ENCODE data around the gene ARL9.

Gene ARL9

DNA sequence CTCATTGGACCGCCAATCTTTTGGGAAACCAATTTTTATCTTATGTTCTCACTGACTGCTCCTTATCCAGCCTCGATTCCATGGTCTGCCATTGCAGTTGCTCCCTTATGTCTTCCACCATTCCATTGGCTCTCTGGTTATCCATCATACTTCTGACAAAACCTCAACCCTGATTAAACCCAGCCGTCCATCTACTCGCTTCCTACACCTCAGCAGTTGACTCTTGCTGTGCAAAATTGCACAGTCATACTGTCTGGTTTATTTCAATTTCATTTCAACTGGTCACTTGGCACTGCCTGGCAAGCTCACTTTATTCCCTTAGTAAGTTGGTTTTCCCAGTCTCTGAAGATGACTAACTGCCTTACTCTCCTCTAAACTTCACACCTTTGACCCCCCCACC is 26.2 kb downstream of the ARL9 start:
- no peak for DNase-seq (ENCODE audit: low read depth)

DNA sequence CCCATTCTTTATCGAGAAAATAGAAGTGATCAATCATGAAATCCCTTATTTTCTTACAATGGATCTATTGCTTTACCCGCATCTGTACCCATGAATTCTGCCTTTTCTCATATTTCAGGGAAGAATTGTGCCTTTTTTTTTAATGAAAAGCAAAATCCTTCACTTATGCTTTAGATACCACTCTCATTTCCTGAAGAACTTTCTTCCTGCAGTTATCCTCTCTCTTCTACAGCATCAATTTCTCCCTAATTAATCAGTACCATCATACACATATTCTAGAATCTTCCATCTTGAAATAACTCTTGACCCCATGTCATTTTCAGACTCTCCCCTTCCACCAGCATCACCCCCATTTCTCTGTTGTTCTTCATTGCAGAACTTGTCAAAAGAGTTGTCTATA is 26.6 kb downstream of the ARL9 start:
- DNase-seq (ENCODE audit: low read depth) = no peak

DNA sequence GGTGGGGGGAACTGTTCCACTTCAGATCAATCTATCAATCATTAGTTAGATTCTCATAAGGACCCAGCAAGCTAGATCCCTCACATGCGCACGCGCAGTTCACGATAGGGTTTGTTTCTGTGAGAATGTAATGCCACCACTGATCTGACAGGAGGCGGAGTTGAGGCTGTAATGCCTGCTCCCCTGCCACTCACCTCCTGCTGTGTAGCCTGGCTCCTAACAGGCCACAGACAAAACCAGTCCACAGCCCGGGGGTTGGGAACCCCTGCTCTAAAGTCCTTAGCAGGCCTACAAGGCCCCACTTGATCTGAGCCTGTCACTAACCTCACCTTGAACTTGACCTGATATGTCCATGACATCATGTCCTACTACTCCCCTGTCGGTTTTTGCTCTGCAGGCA is 30.3 kb downstream of the ARL9 start:
- no peak for DNase-seq (ENCODE audit: low read depth)

DNA sequence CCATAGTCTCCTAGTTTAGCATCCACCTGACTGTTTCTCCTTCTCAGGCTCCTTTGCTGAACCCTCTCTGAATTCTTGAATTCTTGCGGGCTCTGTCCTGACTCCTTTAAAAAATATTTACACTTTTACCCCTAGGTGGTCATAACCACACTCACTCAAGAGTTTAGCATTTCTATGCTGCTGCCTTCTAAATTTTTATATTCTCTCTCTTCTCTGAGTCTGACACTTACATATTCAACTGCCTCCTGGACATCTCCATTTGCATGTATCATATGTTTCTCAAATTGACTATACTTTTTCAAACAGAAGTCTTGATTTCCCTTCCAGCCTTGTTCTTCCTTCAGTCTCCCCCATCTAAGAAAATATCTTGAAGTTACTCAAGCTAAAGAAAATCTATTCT is 31.6 kb downstream of the ARL9 start:
- DNase-seq (ENCODE audit: low read depth) = no peak

DNA sequence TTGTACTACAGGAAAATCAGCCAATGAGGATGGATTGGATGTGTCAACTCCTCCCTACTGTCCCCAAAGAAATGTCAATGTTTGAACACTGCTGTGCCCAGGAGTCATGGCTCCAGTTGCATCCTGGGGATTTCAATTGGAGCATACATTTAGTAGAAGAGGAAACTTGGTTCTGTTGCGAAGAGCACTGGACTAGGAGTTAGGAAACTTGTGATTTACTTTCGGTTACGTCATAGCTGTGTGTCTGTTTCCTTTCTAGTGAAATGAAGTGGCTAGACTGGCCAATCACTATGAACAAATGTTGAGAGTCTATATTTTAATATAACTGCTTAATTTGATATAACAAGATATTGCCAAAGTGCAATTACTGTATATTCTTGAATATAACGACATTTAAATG is 35.2 kb downstream of the ARL9 start:
- DNase-seq (ENCODE audit: low read depth) = no peak

DNA sequence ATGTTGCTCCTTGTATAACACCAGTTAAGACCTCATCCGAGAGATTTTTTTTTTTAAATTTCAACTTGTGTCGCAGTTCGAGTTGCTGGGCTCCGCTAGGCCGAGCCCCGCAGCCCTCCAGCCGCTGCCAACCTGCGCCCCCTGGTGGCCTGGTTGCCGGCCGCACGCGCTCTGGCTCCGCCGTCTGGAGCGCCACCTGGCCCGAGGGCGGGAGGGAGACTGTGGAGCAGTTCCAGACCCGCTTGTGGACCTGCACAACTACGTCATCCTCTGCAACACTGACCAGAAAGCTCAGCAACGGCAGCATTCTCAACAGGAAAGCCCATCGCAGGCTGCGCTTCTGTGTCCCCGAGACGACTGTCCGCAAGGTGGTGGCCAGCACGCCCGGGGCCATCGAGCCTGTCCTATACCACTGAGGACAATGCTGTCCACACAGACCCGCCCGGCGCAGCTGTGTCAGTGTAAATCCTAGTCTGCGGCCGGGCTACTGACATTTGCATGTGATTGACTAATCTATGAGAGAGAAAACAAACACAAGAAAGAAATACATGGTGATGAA is 39.1 kb downstream of the ARL9 start:
- DNase-seq (ENCODE audit: low read depth) = peak; percentile 77

DNA sequence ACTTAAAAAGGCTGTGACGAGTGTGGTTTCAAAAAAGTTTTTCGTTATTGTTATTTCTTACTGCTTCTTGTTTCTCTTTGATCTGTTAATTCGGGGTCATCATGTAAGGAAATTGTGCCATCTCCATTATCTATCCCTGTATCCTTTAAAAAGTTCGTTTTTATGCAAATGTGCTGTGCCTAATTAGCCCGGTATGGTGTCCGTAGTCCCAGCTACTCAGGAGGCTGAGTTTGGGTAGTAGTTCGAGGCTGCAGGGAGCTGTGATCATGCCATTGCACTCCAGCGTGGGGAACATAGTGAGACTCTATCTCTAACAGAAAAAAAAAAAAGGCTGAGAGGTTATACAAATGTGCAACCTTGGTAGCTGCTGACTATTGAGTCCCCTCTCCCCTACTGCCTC is 45.1 kb downstream of the ARL9 start:
- no peak for DNase-seq (ENCODE audit: low read depth)

DNA sequence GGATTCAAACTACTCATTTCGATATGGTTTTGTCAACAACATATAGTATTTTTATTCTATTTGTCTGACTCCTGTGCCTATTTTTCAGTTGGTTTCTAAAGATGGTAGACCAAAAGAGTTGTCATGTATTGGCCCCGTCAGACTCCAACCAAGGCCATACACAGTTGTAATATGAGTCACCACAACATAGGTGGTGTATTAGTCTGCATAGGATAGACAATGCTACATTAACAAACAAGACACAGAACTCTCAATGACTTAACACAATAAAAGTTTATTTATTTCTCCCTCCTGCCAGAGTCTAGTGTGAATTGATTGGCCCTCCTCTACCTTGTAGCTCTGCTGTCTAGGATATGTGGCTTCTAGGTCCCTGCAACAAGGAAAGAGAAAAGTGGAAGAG is 45.9 kb downstream of the ARL9 start:
- DNase-seq (ENCODE audit: low read depth) = no peak

DNA sequence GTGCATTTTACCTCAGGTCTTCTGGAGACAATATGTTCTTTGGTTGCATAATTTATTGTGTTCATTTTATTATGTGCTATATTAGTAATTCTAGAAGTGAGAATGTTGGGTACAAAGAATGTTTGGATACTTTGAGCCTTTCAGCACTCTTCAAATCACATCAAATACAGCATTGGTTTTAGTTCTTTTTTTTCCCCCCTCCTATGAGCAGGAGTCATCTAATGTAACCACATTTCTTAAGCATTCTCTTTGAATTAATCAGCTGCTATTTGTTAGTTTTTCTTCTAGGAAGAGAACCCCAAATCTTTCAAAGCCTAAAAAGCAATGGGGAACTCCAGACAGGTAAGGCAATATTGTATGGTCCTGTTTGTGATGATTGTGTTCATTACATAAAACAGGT is 46.7 kb downstream of the ARL9 start:
- DNase-seq (ENCODE audit: low read depth) = no peak

DNA sequence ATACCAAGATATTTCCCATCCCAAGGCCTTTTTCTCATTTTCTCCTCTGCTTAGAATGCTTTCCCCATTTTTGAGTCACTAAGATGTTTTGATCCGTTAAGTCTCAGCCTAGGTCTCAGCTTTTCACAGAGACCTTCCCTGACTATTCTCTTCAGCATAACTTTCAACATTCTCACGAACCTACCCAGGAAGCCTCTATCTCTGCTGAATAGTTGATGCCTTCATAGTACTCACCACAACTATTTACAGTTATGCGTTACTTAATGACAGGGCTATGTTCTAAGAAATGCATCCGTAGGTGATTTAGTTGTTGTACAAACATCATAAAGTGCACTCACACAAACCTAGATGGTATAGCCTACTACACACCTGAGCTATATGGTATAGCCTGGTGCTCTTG is 64.5 kb downstream of the ARL9 start:
- no peak for DNase-seq (ENCODE audit: low read depth)

All from activated T-helper 9 cell treated with anti-CD3 and anti-CD28 coated beads, Interleukin-2, amount 50 U/mL, for 16 hours (primary cell).